NCI-H748 treated with DMSO at 0.1 percent for 48 hours (cell line): ENCODE data around the gene KCNK7.
"Not testable (repeated sequence)": the region's sequence is repeated elsewhere in the genome, so short reads cannot be mapped to it uniquely, and the experiment has no call there.

Experiments used
- DNase-seq: peaks from one replicate; lab custom pipeline; 2025; lab: John Stamatoyannopoulos, UW

The KCNK7 gene, protein sequence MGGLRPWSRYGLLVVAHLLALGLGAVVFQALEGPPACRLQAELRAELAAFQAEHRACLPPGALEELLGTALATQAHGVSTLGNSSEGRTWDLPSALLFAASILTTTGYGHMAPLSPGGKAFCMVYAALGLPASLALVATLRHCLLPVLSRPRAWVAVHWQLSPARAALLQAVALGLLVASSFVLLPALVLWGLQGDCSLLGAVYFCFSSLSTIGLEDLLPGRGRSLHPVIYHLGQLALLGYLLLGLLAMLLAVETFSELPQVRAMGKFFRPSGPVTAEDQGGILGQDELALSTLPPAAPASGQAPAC

DNA sequence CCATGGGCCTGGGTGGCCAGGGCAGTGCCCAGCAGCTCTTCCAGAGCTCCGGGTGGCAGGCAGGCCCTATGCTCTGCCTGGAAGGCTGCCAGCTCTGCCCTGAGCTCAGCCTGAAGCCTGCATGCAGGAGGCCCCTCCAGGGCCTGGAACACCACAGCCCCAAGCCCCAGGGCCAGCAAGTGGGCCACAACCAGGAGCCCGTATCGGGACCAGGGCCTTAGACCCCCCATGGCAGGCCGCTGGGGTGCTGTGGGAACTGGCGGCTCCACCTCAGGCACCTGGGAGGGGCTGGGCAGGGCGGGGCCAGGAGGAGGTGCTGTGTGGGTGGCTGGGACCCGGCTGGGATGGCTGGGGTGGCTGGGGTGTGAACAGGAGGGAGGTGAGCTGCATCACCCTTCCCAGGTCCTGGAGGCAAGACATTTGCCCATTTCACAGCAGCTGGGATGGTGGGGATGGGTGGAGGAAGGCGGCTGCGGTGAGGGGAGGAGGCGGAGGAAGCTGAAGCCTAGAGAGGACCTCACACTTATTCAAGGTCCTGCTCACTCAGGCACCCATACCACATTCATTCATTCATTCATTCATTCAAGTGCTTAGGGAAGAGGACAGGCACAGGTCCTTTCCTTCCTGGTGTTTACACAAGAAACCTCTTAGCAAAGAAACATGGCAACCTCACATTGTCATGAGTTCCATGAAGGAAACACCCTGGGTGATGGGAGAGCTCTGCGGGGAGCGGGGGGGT, at the start of gene KCNK7:
TSS of gene KCNK7 (minus strand) at position 258 of the 739 bp plus-strand sequence. CDS start at position 230, 28 bp downstream.
- no peak for DNase-seq

GRCh38 chr11:65644837-65645236, 49.2 kb upstream of the KCNK7 start:
- DNase-seq = no peak

DNA sequence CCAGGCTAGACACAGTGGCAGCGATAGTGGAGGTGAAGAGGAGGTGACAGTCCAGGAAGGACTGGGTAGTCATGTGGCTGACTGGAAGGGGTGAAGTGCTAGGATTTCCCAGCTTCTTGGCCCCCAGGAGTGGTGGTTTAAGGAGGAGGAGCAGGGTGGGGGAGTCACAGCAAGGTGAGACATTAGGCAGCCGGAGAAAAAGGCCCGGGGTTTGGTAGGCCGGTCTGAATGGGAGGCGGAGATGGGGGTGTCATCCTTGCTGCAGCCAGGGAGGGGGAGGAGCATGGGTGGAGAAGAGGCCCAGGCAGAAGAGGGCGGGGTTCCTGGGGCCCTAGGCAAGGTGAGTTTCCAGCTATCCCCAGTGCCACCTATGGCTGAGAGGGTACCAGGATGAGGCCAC, 48.4 kb upstream of the KCNK7 start:
- DNase-seq = no peak

DNA sequence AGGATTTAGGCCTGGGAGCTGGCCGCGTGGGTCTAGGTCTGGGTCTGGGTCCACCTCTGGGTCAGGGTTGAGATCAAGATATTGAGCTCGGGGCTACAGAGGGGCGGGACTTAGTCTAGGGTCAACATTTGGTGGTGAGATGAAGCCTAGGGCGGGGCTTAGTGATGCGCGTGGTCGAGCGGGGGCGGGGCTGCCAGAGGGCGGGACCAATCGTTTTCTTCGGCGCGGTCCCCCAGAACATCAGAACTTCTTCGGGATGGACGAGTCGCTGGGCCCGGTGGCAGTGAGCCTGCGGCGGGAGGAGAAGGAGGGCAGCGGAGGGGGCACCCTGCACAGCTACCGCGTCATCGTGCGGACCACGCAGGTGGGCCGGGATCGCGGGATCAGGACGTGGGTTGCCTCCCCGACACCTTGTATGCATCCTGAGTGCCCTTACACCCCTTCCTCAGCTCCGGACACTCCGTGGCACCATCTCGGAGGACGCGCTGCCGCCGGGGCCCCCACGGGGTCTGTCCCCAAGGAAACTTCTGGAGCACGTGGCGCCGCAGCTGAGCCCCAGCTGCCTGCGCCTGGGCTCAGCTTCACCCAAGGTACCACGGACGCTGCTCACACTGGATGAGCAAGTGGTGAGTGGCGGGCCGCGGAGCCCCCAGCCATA, 46.5 kb upstream of the KCNK7 start:
- no peak for DNase-seq

GRCh38 chr11:65641297-65642013, 45.9 kb upstream of the KCNK7 start:
- DNase-seq = no peak

DNA sequence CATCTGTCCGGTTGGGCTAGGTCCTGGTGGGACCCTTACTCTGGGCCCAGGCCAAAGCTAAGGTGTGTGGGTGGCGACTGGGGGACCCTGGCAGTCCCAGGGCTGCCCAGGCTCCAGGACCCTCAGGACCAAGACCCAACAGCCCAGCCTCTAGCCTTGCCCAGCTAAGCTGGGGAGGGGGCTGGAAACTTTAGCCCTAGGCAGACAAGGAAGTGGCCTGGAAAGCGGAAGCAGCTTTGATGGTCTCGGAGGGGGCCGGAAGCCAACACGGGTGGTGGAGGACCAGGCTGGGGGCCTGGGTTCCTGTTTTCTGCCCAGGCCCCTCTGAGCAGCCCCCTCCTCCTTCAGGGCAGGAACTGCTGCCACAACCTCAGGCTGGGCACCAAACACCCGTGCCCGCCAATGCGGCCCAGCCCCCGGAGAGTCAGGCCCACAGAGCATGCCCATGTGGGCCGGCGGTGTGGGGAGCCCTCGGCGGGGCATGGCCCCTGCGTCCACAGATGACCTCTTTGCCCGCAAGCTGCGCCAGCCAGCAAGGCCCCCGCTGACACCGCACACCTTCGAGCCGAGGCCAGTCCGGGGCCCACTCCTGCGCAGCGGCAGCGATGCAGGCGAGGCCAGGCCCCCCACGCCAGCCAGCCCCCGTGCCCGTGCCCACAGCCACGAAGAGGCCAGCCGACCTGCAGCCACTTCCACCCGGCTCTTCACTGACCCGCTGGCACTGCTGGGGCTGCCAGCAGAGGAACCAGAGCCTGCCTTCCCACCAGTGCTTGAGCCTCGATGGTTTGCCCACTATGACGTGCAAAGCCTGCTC, 45.1 kb upstream of the KCNK7 start:
- DNase-seq = no peak

DNA sequence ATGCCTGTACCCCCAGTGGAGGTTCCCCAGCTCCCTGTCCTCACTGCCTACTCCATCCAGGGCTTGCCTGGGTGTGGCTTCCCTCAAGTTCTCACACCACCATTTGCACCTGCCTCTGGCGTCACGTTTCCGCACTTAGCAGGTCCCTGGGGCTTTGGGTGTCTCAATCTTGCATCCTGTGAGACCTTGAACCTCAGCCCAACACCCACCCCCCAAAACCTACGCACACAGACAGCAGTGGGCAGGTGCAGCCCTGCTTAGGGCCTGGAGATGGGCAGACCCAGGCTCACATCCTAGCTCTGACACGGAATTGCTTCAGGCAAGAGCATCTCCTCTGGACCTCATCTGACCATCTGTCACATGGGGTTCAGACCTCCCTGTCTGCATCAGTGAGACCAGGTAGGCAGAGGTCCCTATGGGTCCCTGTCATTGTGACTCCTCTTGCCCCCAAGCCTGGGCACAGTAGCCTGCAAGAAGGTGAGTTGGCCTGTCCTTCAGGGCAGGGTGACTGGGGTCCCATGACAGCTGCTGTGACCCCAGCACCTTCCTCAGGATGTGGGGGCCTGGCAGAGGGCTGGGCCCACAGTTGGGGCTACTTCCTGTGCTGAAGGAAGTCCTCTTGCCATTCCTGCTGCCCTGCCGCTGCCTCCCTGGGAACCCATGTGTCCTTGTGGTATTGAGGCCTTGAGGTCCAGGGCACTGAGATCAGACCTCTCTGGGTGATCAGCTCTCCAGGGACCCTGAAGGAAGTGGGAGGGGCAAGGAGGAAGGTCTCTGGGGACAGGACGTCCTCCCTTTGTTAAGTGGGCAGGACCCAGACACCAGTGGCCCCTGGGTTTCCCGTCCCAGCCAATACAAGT, 44.3 kb upstream of the KCNK7 start:
- DNase-seq = no peak

GRCh38 chr11:65639228-65639597, 43.6 kb upstream of the KCNK7 start:
- not testable (repeated sequence) for DNase-seq

DNA sequence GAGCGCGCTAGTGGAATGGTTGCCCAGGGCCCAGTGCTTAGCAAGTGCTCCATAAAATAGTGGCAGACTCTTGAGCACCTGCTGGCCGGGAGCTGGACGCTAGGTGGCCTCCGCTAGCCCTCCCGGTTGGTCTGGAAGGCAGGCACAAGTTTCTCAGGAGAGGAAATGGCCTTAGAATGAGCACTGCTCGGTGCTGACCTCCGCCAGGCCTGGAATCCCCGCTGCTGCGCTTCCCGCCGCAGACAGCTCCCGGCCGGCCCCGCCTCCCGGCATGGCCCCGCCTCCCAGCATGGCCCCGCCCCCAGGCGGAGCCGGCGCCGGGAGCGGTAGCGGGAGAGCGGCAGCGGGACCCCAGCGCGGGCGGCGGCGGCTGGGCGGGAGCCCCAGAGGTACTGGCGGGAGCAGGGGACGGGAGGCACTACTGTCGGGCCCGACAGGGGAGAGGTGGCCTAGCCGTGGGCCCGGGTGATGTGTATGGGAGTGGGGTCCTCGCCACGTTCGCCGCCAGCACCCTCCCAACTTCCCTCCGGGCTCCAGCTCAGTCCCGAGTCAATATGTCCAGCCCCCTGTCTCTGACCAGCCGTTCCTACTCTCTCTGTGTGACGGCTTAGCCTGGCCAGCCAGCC, 42.3 kb upstream of the KCNK7 start, which contains the start of gene SIPA1:
TSS of gene SIPA1 (plus strand) at position 308 of the 626 bp plus-strand sequence. CDS start 2,821 bp downstream, outside the sequence.
- peak; percentile 47 for DNase-seq

GRCh38 chr11:65637032-65637557, 41.5 kb upstream of the KCNK7 start:
- no peak for DNase-seq

- no peak for DNase-seq
Measured at GRCh38 chr11:65636108-65637031, 40.8 kb upstream of the KCNK7 start.

DNA sequence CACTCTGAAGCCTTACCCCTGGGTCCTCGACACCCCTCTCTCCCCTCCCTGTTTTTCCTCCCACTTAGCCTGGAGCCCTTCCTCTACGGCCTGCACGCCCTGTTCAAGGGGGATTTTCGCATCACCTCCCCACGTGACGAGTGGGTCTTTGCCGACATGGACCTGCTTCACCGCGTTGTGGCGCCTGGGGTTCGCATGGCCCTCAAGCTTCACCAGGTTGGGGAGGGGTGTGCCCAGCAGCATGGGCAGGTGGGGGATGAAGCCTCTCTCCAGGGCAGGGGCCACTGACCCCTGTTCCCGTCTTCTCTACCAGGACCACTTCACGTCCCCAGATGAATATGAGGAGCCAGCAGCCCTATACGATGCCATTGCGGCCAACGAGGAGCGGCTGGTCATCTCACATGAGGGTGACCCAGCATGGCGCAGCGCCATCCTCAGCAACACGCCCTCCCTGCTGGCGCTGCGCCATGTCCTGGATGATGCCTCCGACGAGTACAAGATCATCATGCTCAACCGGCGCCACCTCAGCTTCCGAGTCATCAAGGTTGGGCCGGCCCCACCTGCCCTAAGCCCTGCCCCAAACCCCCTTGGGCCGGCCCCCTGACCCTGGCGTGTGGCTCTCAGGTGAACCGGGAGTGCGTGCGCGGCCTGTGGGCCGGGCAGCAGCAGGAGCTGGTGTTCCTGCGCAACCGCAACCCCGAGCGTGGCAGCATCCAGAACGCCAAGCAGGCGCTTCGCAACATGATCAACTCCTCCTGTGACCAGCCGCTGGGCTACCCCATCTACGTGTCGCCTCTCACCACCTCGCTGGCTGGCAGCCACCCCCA, 39.5 kb upstream of the KCNK7 start:
- DNase-seq = no peak

DNA sequence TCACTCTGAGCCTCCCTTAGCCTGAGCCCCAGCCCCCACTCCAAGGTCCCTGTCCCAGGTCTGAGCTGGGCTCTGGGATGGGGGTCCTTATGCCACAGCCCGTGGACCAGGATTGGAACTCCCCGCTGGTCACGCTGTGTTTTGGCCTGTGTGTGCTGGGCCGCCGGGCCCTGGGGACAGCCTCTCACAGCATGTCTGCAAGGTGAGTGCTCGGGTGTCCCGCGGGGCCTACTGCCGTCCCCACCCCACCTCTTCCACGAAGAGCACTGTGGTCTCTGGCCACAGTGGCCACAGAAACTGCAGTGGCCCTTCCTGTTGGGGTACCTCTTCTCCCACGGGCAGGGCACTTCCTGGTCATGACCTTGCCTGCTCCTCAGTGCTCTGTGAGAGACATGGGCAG, 38.8 kb upstream of the KCNK7 start:
- DNase-seq = no peak

- no peak for DNase-seq
Measured at GRCh38 chr11:65634109-65634436, 38.5 kb upstream of the KCNK7 start.

DNA sequence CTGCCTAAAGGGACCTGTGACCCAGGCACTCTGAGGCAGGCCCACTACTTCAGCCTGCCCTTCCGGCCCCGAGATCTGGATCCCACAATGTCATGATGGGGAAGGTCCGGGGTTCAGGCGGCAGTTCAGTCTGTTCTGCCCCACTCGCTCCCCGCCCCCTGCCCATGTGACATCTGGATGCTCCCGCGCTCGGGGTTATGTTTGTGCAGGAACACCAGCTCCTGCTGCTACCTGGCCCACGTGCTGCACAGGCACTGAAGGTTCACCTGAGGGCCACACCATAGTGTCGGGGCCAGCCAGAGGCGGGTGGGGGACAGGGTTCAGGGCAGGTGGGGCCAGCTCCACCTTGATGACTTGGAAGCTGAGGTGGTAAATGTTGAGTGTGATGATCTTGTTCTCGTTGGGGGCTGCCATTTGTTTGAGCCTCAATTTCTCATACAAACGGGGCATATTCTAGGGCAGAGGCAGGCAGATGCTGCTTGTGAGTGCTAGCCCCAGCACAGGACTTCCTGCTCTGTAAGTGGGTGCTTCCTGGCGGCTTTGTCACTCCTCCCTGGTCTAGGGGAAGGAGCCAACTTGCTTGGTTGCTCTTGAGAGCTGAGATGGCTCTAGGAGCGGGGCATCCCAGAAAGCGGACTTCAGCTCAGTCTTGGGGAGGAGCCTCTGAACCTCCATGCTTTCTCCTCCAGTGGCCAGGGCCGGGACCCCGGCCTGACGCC, 37.9 kb upstream of the KCNK7 start:
- no peak for DNase-seq

DNA sequence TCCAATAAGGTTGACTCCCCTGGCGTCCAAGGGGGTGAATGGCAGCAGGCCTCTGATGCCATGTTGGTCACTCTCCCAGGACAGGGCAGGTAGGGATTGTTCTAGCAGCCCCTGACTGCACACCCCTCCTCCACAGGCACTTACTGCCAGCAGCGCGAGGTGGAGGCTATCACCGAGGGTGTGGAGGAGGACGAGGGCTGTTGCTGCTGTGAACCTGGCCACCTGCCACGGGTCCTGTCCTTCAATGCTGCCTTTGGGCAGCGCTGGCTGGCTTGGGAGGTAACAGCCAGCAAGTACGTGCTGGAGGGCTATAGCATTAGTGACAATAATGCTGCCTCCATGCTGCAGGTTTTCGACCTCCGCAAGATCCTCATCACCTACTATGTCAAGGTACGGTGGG, 34.6 kb upstream of the KCNK7 start:
- DNase-seq = no peak

- DNase-seq = no peak
Measured at GRCh38 chr11:65629579-65629978, 34.0 kb upstream of the KCNK7 start.
